Activated CD4-positive, alpha-beta memory T cell treated with anti-CD3 and anti-CD28 coated beads, Interleukin-2, amount 10 ng/mL, durations not matched to agents 7 days and 5 days (primary cell): ENCODE measurements around the gene LRRC25. TPM values are rescaled to one million over a fixed set of nuclear protein-coding genes. Genes with fewer than 3 reads are reported as not detected.
A peak's percentile ranks its signal among the peaks of the same experiment; 100 is the strongest.

Experiments
- CTCF ChIA-PET: fragments of 350-600 bp; sonication (Branson Sonifier 250); formaldehyde crosslinking; loops from one replicate; lab custom pipeline; 2021; ENCODE audit warnings: antibody characterized with exemption, inconsistent platforms; lab: Charles Lee
- POLR2A ChIA-PET: fragments of 350-600 bp; sonication (Branson Sonifier 250); formaldehyde crosslinking; loops from one replicate; lab custom pipeline; 2021; ENCODE audit warnings: antibody characterized with exemption; lab: Charles Lee
- DNase-seq: peaks from one replicate; pipeline ENCODE4 v3.0.0-alpha.2; 2020
- H3K27ac Mint-ChIP-seq: one replicate; pipeline ENCODE4 v1.8.0; 2021; ENCODE audit warnings: mild to moderate bottlenecking, mixed read lengths
- H3K27me3 Mint-ChIP-seq: one replicate; pipeline ENCODE4 v1.8.0; 2021; ENCODE audit warnings: mixed read lengths
- H3K36me3 Mint-ChIP-seq: one replicate; pipeline ENCODE4 v1.8.0; 2021; ENCODE audit warnings: low read depth, mixed read lengths
- H3K4me1 Mint-ChIP-seq: one replicate; pipeline ENCODE4 v1.8.0; 2021; ENCODE audit warnings: mixed read lengths
- H3K4me3 Mint-ChIP-seq: one replicate; pipeline ENCODE4 v1.8.0; 2021; ENCODE audit warnings: mild to moderate bottlenecking, mixed read lengths
- H3K9me3 Mint-ChIP-seq: one replicate; pipeline ENCODE4 v1.8.0; 2021; ENCODE audit warnings: mixed read lengths
- total RNA-seq, 2 experiments: library from RNA; stranded (reverse); gene quantifications; one replicate each; pipeline ENCODE4 v1.2.3, GENCODE V29; 2021

The LRRC25 gene
- not detected for total RNA-seq

- H3K4me1 Mint-ChIP-seq, result peaks cover 16% of the 10 kb centered on the region
- ChIA-PET POLR2A (interaction anchor here (0.8 kb wide), 1 partner anchor 152 kb away, joined by 3 read pairs; no protein-coding TSS in a partner anchor), CTCF (interaction anchor here (0.6 to 1.4 kb wide), 3 partner anchors 9 to 119 kb away, joined by 3 to 14 read pairs (median 3); no protein-coding TSS in a partner anchor)
- peaks cover 22% of the 10 kb centered on the region for H3K27me3 Mint-ChIP-seq
- no peak for DNase-seq
- H3K36me3 Mint-ChIP-seq, result no peaks in the 10 kb centered on the region
- H3K27ac Mint-ChIP-seq, result no peak within 1 kb of the TSS
- no peak within 1 kb of the TSS for H3K4me3 Mint-ChIP-seq
- no peaks in the 10 kb centered on the region for H3K9me3 Mint-ChIP-seq
Observed at GRCh38 chr19:18397242-18398202, at the start of gene LRRC25. Gene LRRC25 (minus strand): TSS chr19:18397622. CDS start chr19:18396963, 659 bp downstream.

- POLR2A ChIA-PET, result no interaction called here
- CTCF ChIA-PET, result interaction anchor here (0.8 kb wide), 1 partner anchor 15 kb away, joined by 3 read pairs; no protein-coding TSS in a partner anchor
- H3K4me1 Mint-ChIP-seq, result peaks cover 16% of the 10 kb centered on the region
- H3K27me3 Mint-ChIP-seq, result no peaks in the 10 kb centered on the region
- peaks cover 6% of the 10 kb centered on the region for H3K9me3 Mint-ChIP-seq
- peaks cover 60% of the 10 kb centered on the region for H3K36me3 Mint-ChIP-seq
- no peak overlapping the region for H3K4me3 Mint-ChIP-seq
- no peak for DNase-seq
- H3K27ac Mint-ChIP-seq, result no peak overlapping the region
Observed at GRCh38 chr19:18446811-18447359, 49.5 kb upstream of the LRRC25 start.

- Mint-ChIP-seq H3K4me3 (no peak overlapping the region), H3K4me1 (peaks cover 20% of the 10 kb centered on the region), H3K9me3 (peaks cover 6% of the 10 kb centered on the region), H3K27me3 (no peaks in the 10 kb centered on the region), H3K36me3 (peaks cover 60% of the 10 kb centered on the region), H3K27ac (no peak overlapping the region)
- DNase-seq, result no peak
- POLR2A ChIA-PET, result interaction anchor here (0.9 to 1.0 kb wide), 2 partner anchors 11 to 14 kb away, joined by 3 read pairs; no protein-coding TSS in a partner anchor
- CTCF ChIA-PET, result no interaction called here
Observed at GRCh38 chr19:18446145-18446810, 48.9 kb upstream of the LRRC25 start.

- ChIA-PET POLR2A (interaction anchor here (0.9 to 1.0 kb wide), 2 partner anchors 12 to 15 kb away, joined by 3 read pairs; no protein-coding TSS in a partner anchor), CTCF (no interaction called here)
- H3K4me3 Mint-ChIP-seq, result no peak overlapping the region
- no peak for DNase-seq
- peaks cover 23% of the 10 kb centered on the region for H3K4me1 Mint-ChIP-seq
- H3K9me3 Mint-ChIP-seq, result peaks cover 6% of the 10 kb centered on the region
- H3K36me3 Mint-ChIP-seq, result peaks cover 60% of the 10 kb centered on the region
- no peaks in the 10 kb centered on the region for H3K27me3 Mint-ChIP-seq
- H3K27ac Mint-ChIP-seq, result no peak overlapping the region
Observed at GRCh38 chr19:18445262-18445948, 48.0 kb upstream of the LRRC25 start.

- Mint-ChIP-seq H3K4me3 (no peak overlapping the region), H3K27me3 (no peaks in the 10 kb centered on the region), H3K27ac (no peak overlapping the region), H3K4me1 (peaks cover 24% of the 10 kb centered on the region), H3K36me3 (peaks cover 57% of the 10 kb centered on the region), H3K9me3 (peaks cover 6% of the 10 kb centered on the region)
- ChIA-PET CTCF (no interaction called here), POLR2A (no interaction called here)
- DNase-seq, result no peak
Observed at GRCh38 chr19:18444513-18444912, 47.1 kb upstream of the LRRC25 start.

GRCh38 chr19:18443831-18444230 is 46.4 kb upstream of the LRRC25 start:
- no peaks in the 10 kb centered on the region for H3K27me3 Mint-ChIP-seq
- DNase-seq, result no peak
- H3K4me1 Mint-ChIP-seq, result peaks cover 24% of the 10 kb centered on the region
- H3K4me3 Mint-ChIP-seq, result no peak overlapping the region
- no peak overlapping the region for H3K27ac Mint-ChIP-seq
- peaks cover 6% of the 10 kb centered on the region for H3K9me3 Mint-ChIP-seq
- POLR2A ChIA-PET, result interaction anchor here (1.4 kb wide), 1 partner anchor 24 kb away, joined by 4 read pairs; the partner anchor contains the start of gene SSBP4
- H3K36me3 Mint-ChIP-seq, result peaks cover 54% of the 10 kb centered on the region
- CTCF ChIA-PET, result no interaction called here

GRCh38 chr19:18443406-18443805 is 46.0 kb upstream of the LRRC25 start:
- no peak overlapping the region for H3K4me3 Mint-ChIP-seq
- DNase-seq, result no peak
- H3K27me3 Mint-ChIP-seq, result no peaks in the 10 kb centered on the region
- peak overlapping the region; percentile 52 for H3K27ac Mint-ChIP-seq
- peaks cover 24% of the 10 kb centered on the region for H3K4me1 Mint-ChIP-seq
- peaks cover 6% of the 10 kb centered on the region for H3K9me3 Mint-ChIP-seq
- POLR2A ChIA-PET, result interaction anchor here (1.4 kb wide), 1 partner anchor 23 kb away, joined by 4 read pairs; the partner anchor contains the start of gene SSBP4
- CTCF ChIA-PET, result interaction anchor here (0.5 kb wide), 1 partner anchor 335 kb away, joined by 3 read pairs; no protein-coding TSS in a partner anchor
- peaks cover 50% of the 10 kb centered on the region for H3K36me3 Mint-ChIP-seq

- no peak for DNase-seq
- ChIA-PET POLR2A (interaction anchor here (1.4 kb wide), 1 partner anchor 23 kb away, joined by 4 read pairs; the partner anchor contains the start of gene SSBP4), CTCF (interaction anchor here (0.5 to 0.6 kb wide), 2 partner anchors 8 to 335 kb away, joined by 3 read pairs; no protein-coding TSS in a partner anchor)
- peaks cover 6% of the 10 kb centered on the region for H3K9me3 Mint-ChIP-seq
- peaks cover 24% of the 10 kb centered on the region for H3K4me1 Mint-ChIP-seq
- peaks cover 46% of the 10 kb centered on the region for H3K36me3 Mint-ChIP-seq
- peak overlapping the region; percentile 73 for H3K27ac Mint-ChIP-seq
- no peaks in the 10 kb centered on the region for H3K27me3 Mint-ChIP-seq
- no peak overlapping the region for H3K4me3 Mint-ChIP-seq
Observed at GRCh38 chr19:18442941-18443340, 45.5 kb upstream of the LRRC25 start.

GRCh38 chr19:18441804-18442788 is 44.7 kb upstream of the LRRC25 start:
- peak; percentile 59 for DNase-seq
- peak overlapping the region; percentile 25 for H3K4me3 Mint-ChIP-seq
- H3K27me3 Mint-ChIP-seq, result no peaks in the 10 kb centered on the region
- H3K9me3 Mint-ChIP-seq, result peaks cover 6% of the 10 kb centered on the region
- POLR2A ChIA-PET, result interaction anchor here (1.4 kb wide), 1 partner anchor 22 kb away, joined by 4 read pairs; the partner anchor contains the start of gene SSBP4
- peak overlapping the region; percentile 73 for H3K27ac Mint-ChIP-seq
- H3K36me3 Mint-ChIP-seq, result peaks cover 45% of the 10 kb centered on the region
- CTCF ChIA-PET, result interaction anchor here (0.6 kb wide), 1 partner anchor 9 kb away, joined by 3 read pairs; no protein-coding TSS in a partner anchor
- H3K4me1 Mint-ChIP-seq, result peaks cover 29% of the 10 kb centered on the region

GRCh38 chr19:18440936-18441803 is 43.7 kb upstream of the LRRC25 start:
- POLR2A ChIA-PET, result interaction anchor here (0.7 to 3.3 kb wide), 3 partner anchors 10 to 55 kb away, joined by 3 to 15 read pairs (median 3); partner anchors contain the start of gene SSBP4
- H3K27me3 Mint-ChIP-seq, result no peaks in the 10 kb centered on the region
- H3K4me3 Mint-ChIP-seq, result no peak overlapping the region
- H3K36me3 Mint-ChIP-seq, result peaks cover 40% of the 10 kb centered on the region
- H3K9me3 Mint-ChIP-seq, result peaks cover 6% of the 10 kb centered on the region
- H3K27ac Mint-ChIP-seq, result peak overlapping the region; percentile 73
- peaks cover 35% of the 10 kb centered on the region for H3K4me1 Mint-ChIP-seq
- no peak for DNase-seq
- CTCF ChIA-PET, result no interaction called here
